Lower lobe of right lung (tissue), 2 donors: Measurements from ENCODE around the gene SERGEF. TPM values are rescaled to one million over a fixed set of nuclear protein-coding genes. Genes with fewer than 3 reads are reported as not detected.

Source experiments
- ATAC-seq, 2 donors: fragments of 200-7000 bp; cut with Tn5 transposase; one replicate each; pipeline ENCODE4 v1.9.1; 2020 to 2022; ENCODE audit warnings: mild to moderate bottlenecking in 2 of 2, moderate library complexity in 2 of 2
- DNase-seq: peaks from one replicate; pipeline ENCODE4 v3.0.0-alpha.2; 2020
- H3K27ac ChIP-seq: fragments of 200-600 bp; one replicate; pipeline ENCODE4 v1.8.0; 2022
- H3K27me3 ChIP-seq: fragments of 200-600 bp; one replicate; pipeline ENCODE4 v1.8.0; 2022; ENCODE audit warnings: low read depth
- H3K36me3 ChIP-seq: fragments of 200-600 bp; one replicate; pipeline ENCODE4 v1.8.0; 2022; ENCODE audit warnings: mild to moderate bottlenecking
- H3K4me1 ChIP-seq: fragments of 200-600 bp; one replicate; pipeline ENCODE4 v1.8.0; 2022
- H3K4me3 ChIP-seq: fragments of 200-600 bp; one replicate; pipeline ENCODE4 v1.8.0; 2022; ENCODE audit warnings: mild to moderate bottlenecking
- H3K9me3 ChIP-seq: fragments of 200-600 bp; one replicate; pipeline ENCODE4 v1.8.0; 2022
- CTCF ChIP-seq: fragments of 200-600 bp; IDR thresholded peaks from one replicate; pipeline ENCODE4 v1.8.0; 2022; ENCODE audit warnings: antibody characterized with exemption, mild to moderate bottlenecking
- intact Hi-C: fragments of 100-400 bp; cut with DNase I; formaldehyde crosslinking; loops from one replicate; pipeline ENCODE4 v1.11.0; 2022
- total RNA-seq: library from RNA; stranded (reverse); fragmentation: NEBNext Ultra II Directional; extraction: Animal tissue kit (Norgen Biotek cat#: 25700); gene quantifications from one replicate; pipeline ENCODE4 v1.2.1, GENCODE V29; 2021
- donor health status: DM: no; HTN: yes; CAD: no; lungs with severe emphysema.

Gene SERGEF
- total RNA-seq, 1 donor from 2014 or later: 28.4 TPM

GRCh38 chr11:17822401-17822781 lies 190.5 kb downstream of the SERGEF start:
- intact Hi-C loops: no loop called here
- DNase-seq (no peak), ATAC-seq (no peak)
- no peaks in the 10 kb centered on the region for H3K36me3 ChIP-seq
- H3K4me3 ChIP-seq: no peak overlapping the region
- no peaks in the 10 kb centered on the region for H3K27me3 ChIP-seq
- no peak overlapping the region for H3K27ac ChIP-seq
- no peaks in the 10 kb centered on the region for H3K9me3 ChIP-seq
- TF ChIP-seq CTCF: no peak
- peaks cover 13% of the 10 kb centered on the region for H3K4me1 ChIP-seq

GRCh38 chr11:17821648-17822400 lies 191.0 kb downstream of the SERGEF start:
- Histone ChIP-seq H3K4me1 (peaks cover 13% of the 10 kb centered on the region), H3K4me3 (no peak overlapping the region), H3K9me3 (no peaks in the 10 kb centered on the region), H3K27me3 (no peaks in the 10 kb centered on the region), H3K36me3 (no peaks in the 10 kb centered on the region), H3K27ac (no peak overlapping the region)
- intact Hi-C loops: no loop called here
- no peak for DNase-seq
- ATAC-seq: no peak
- TF ChIP-seq CTCF: no peak

- intact Hi-C loops: no loop called here
- ATAC-seq: no peak
- H3K4me1 ChIP-seq: peaks cover under 1% of the 10 kb centered on the region
- no peaks in the 10 kb centered on the region for H3K27me3 ChIP-seq
- H3K27ac ChIP-seq: no peak overlapping the region
- H3K9me3 ChIP-seq: no peaks in the 10 kb centered on the region
- DNase-seq: no peak
- H3K36me3 ChIP-seq: no peaks in the 10 kb centered on the region
- H3K4me3 ChIP-seq: no peak overlapping the region
- no peak for TF ChIP-seq CTCF
These were observed 196.5 kb downstream of the SERGEF start for GRCh38 chr11:17816232-17816931.

- no peaks in the 10 kb centered on the region for H3K36me3 ChIP-seq
- H3K4me3 ChIP-seq: no peak overlapping the region
- no peak for TF ChIP-seq CTCF
- intact Hi-C loops: no loop called here
- no peaks in the 10 kb centered on the region for H3K9me3 ChIP-seq
- DNase-seq (no peak), ATAC-seq (no peak)
- no peaks in the 10 kb centered on the region for H3K27me3 ChIP-seq
- no peak overlapping the region for H3K27ac ChIP-seq
- no peaks in the 10 kb centered on the region for H3K4me1 ChIP-seq
These were observed 198.3 kb downstream of the SERGEF start for GRCh38 chr11:17814546-17814945.

- ATAC-seq: no peak
- no peak for TF ChIP-seq CTCF
- intact Hi-C loops: no loop called here
These were observed 199.3 kb downstream of the SERGEF start for GRCh38 chr11:17813391-17814059.

More at GRCh38 chr11:17813391-17814059, 199.3 kb downstream of the SERGEF start:
- no peaks in the 10 kb centered on the region for H3K27me3 ChIP-seq
- H3K9me3 ChIP-seq: no peaks in the 10 kb centered on the region
- DNase-seq: no peak
- H3K27ac ChIP-seq: no peak overlapping the region
- H3K36me3 ChIP-seq: no peaks in the 10 kb centered on the region
- no peak overlapping the region for H3K4me3 ChIP-seq
- no peaks in the 10 kb centered on the region for H3K4me1 ChIP-seq
